Esophagus (tissue), 2 donors: Measurements from ENCODE around the gene SLC25A29. TPM values are rescaled to one million over a fixed set of nuclear protein-coding genes. Genes with fewer than 3 reads are reported as not detected.
"Not testable (repeated sequence)": the region's sequence is repeated elsewhere in the genome, so short reads cannot be mapped to it uniquely, and the experiment has no call there.

Source experiments
- H3K27ac ChIP-seq, 2 donors: one replicate each; pipeline ENCODE4 v1.5.1; 2013; ENCODE audit warnings: low read depth in 2 of 2, mild to moderate bottlenecking in 2 of 2, inconsistent platforms in 1 of 2, low read length in 1 of 2, moderate library complexity in 1 of 2
- H3K27me3 ChIP-seq, 2 donors: one replicate each; pipeline ENCODE4 v1.6.1; 2013; ENCODE audit warnings: low read length in 2 of 2, control low read depth in 1 of 2, mild to moderate bottlenecking in 1 of 2; ENCODE audit not compliant: insufficient read depth in 2 of 2, control insufficient read depth in 1 of 2
- H3K36me3 ChIP-seq, 2 donors: one replicate each; pipeline ENCODE4 v1.6.1; 2013; ENCODE audit warnings: low read length in 1 of 2; ENCODE audit not compliant: control insufficient read depth in 2 of 2, insufficient read depth in 2 of 2
- H3K4me1 ChIP-seq, 2 donors: one replicate each; pipeline ENCODE4 v1.6.1; 2013; ENCODE audit warnings: low read length in 1 of 2; ENCODE audit not compliant: control insufficient read depth in 2 of 2, insufficient read depth in 2 of 2
- H3K4me3 ChIP-seq, 2 donors: one replicate each; pipeline ENCODE4 v1.5.1; 2013; ENCODE audit warnings: low read length in 2 of 2, mild to moderate bottlenecking in 2 of 2, low read depth in 1 of 2, moderate library complexity in 1 of 2
- H3K9me3 ChIP-seq, 2 donors: one replicate each; pipeline ENCODE4 v1.6.1; 2013; ENCODE audit warnings: mild to moderate bottlenecking in 2 of 2, low read depth in 1 of 2, low read length in 1 of 2, moderate library complexity in 1 of 2; ENCODE audit not compliant: control insufficient read depth in 2 of 2, insufficient read depth in 1 of 2
- WGBS, 2 donors: extraction: QIAGEN DNeasy Blood & Tissue Kit; methylation state at CpG; one replicate each; pipeline ENCODE4 v1.1.7; 2013; 5-methylcytosine and 5-hydroxymethylcytosine counted together
- polyA plus RNA-seq, 2 donors: library from polyadenylated mRNA; stranded (reverse); fragments of 200-250 nt; gene quantifications; one replicate each; pipeline ENCODE4 v1.2.3, GENCODE V29; 2013
- donor health status: healthy with polysubstance abuse.
- donor health status: Bipolar disorder and iron deficiency.

The SLC25A29 gene
- polyA plus RNA-seq, 2 donors, result 27.9 to 67.7 TPM

DNA sequence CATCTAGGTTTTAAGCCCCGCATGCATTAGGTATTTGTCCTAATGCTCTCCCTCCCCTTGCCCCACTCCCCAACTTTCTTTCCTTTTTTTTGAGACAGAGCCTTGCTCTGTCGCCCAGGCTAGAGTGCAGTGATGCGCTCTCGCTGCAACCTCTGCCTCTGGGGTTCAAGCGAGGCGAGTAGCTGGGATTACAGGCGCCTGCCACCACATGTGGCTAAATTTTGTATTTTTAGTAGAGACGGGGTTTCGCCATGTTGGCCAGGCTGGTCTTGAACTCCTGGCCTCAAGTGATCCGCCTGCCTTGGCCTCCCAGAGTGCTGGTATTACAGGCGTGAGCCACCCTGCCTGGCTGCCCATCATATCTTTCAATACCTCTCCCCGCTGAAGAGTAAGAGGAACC lies 36.6 kb upstream of the SLC25A29 start:
- H3K4me1 ChIP-seq, H3K27me3 ChIP-seq, H3K27ac ChIP-seq, H3K4me3 ChIP-seq, H3K9me3 ChIP-seq: not testable (repeated sequence)
- H3K36me3 ChIP-seq, result peaks cover 0 to 16% of the 10 kb centered on the region in 2 donors
- 97% methylated on average over 12 of the region's 12 CpGs for WGBS, 2 donors

DNA sequence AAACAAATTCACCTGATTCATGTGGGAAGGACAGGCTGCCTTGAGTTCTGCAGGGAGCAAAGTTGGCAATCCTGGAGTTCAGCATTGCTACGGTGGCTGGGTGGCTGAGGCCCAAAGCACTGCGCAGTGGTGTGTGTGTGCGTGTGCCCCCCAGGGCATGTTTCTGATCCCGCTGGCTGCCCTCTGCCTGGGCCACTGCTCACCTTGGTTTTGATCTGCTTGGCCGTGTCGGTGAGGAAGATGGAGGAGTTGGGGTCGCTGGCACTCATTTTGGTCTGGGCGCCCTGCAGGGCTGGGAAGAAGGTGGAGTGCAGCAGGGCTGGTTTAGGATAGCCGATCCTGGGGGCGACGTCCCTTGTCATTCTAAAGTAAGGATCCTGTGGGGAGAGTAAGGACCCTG lies 36.0 kb upstream of the SLC25A29 start:
- peak overlapping the region in 1 of 2 donors; percentile 3 for H3K27ac ChIP-seq
- WGBS, 2 donors, result 94 to 95% methylated on average over 11 of the region's 11 CpGs
- peaks cover 0 to 16% of the 10 kb centered on the region in 2 donors for H3K36me3 ChIP-seq
- H3K9me3 ChIP-seq, result no peaks in the 10 kb centered on the region
- no peaks in the 10 kb centered on the region for H3K27me3 ChIP-seq
- H3K4me1 ChIP-seq, result peaks cover 0 to 2% of the 10 kb centered on the region in 2 donors
- H3K4me3 ChIP-seq, result no peak overlapping the region

DNA sequence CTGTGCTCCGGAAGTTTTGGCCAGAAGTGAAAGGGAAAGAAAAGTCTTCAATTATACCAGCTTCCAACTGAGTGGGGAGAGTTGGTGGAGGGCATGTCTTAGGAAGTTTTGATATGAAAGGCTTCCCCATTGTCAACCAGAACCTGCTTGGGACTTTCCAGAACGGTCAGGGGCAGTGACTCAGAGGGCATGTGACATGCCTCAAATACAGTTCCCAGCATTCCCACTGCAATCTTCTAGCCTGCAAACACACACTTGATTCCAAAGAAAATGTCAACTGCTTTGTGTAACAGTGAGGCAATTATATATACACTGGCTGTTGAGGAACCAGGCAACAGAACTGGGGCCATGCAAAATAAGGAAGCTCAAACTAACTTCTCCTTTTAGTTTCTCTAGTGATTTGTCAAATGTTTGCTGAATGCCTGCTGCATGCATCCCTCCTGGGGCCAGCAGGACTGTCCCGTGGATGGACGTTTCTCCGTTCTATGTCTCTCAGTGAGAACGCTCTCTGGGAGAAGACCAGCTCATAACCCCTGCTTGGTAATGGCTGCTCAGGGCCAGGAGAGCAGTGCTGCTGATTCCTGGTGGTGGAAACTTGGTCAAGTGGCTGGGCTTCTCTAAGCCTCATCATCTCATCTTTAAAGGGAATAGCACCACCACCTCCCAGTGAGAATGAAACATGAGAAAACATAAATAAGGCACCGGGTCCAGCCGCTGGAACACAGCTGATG lies 35.2 kb upstream of the SLC25A29 start:
- no peaks in the 10 kb centered on the region for H3K9me3 ChIP-seq
- H3K36me3 ChIP-seq, result peaks cover 0 to 18% of the 10 kb centered on the region in 2 donors
- peak overlapping the region; percentile 65 to 74 for H3K27ac ChIP-seq
- 46 to 58% methylated on average over 8 of the region's 8 CpGs for WGBS, 2 donors
- no peak overlapping the region for H3K4me3 ChIP-seq
- H3K4me1 ChIP-seq, result peaks cover 0 to 2% of the 10 kb centered on the region in 2 donors
- H3K27me3 ChIP-seq, result no peaks in the 10 kb centered on the region

DNA sequence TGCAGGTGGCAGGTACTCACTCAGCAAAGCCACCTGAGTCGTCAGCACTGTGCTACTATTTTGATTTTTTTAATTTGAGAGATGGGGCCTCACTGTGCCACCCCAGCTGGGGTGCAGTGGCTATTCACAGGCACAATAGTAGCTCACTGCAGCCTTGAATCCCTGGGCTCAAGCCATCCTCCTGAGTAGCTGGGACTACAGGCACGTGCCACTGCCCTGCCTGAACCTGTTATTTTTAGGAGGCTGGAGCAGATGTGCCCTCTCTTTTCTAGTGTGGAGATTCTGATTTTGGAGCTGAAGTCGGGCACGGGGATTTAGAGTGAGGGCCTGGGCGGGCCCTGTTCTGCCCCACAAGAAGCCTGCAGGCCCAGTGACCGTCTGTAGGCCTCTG lies 34.2 kb upstream of the SLC25A29 start:
- Histone ChIP-seq H3K27me3 (no peaks in the 10 kb centered on the region), H3K4me3 (no peak overlapping the region), H3K9me3 (no peaks in the 10 kb centered on the region), H3K27ac (peak overlapping the region in 1 of 2 donors; percentile 56), H3K36me3 (peaks cover 0 to 14% of the 10 kb centered on the region in 2 donors), H3K4me1 (peaks cover 0 to 2% of the 10 kb centered on the region in 2 donors)
- WGBS, 2 donors, result 55 to 69% methylated on average over 6 of the region's 6 CpGs

DNA sequence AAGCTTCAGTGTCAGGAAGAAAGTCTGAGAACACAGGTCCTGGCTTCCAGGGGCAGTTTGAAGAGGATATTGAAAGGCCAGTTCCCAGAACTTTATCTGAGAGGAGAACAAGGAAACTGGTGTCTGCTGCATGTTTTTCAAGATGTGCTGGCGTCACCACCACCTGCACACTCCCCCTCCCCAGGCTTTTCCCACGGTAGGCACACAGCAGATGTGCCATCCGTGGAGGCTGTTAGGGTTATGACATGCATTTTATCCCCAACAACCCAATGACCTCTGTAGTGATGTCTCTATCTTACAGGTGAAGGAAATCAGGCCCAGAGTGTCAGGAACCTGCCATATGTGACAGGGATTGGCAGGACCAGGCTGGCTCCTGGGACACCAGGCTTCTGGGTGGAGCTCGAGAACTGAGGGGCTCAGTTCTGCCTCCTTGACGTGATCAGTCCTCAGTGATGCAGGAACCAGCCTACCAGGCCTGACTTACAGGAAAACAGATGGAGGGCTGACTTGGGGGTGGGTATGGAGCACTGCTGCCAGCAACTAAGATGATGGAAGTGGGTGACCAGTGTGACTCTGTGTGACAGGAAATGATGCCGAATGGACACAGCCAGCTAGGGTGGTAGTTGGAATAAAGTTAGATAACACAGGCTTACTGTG lies 33.6 kb upstream of the SLC25A29 start:
- Histone ChIP-seq H3K27ac (no peak overlapping the region), H3K9me3 (no peaks in the 10 kb centered on the region), H3K4me1 (peaks cover 0 to 2% of the 10 kb centered on the region in 2 donors), H3K27me3 (no peaks in the 10 kb centered on the region), H3K4me3 (no peak overlapping the region), H3K36me3 (peaks cover 0 to 17% of the 10 kb centered on the region in 2 donors)
- 84 to 92% methylated on average over 6 of the region's 6 CpGs for WGBS, 2 donors

DNA sequence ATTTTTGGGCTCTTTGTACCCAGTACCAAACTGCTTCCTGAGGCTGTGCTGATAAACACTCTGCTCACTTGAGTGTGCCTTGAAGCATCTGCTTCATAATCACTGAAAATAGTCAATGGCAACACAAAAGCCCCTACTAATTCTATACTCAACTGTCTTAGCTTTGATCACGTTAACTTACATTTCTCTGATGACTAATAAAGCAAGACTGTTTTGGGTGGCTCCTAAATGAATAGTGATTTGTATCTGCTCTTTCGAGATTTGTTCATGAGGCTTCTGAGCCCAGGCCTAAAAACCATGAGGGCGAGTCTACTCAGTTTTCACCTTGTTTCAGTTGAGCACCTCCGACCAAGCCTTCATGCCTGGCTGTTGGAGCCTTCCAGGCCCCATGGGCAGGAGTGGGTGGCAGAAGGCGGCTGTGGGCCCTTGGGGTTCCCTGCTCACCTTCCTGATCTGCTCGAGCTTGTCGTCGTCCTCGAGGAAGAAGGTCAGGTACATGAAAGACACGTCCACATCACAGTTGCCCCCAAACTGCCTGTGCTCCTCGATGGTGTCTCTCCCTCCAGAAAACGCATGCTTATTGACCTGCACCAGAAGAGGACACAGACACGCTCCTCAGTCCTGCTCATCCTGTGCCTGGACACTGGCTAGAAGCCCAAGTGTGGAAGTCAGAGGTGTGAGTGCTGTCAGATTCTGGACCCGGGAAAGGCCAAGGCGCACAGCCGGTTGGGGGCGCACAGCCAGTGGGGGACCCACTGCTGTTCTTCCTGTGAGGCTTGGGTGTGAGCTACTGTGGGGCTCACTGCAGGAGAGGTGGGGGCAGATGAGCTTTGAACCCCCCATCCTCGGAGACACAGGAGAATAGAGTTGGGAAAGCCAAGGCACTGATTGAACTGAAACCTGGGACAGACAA lies 30.6 kb upstream of the SLC25A29 start:
- H3K27ac ChIP-seq, result no peak overlapping the region
- H3K27me3 ChIP-seq, result no peaks in the 10 kb centered on the region
- H3K9me3 ChIP-seq, result no peaks in the 10 kb centered on the region
- H3K4me3 ChIP-seq, result no peak overlapping the region
- H3K4me1 ChIP-seq, result peaks cover 0 to 7% of the 10 kb centered on the region in 2 donors
- WGBS, 2 donors, result 86 to 88% methylated on average over 18 of the region's 18 CpGs
- peaks cover 0 to 21% of the 10 kb centered on the region in 2 donors for H3K36me3 ChIP-seq

DNA sequence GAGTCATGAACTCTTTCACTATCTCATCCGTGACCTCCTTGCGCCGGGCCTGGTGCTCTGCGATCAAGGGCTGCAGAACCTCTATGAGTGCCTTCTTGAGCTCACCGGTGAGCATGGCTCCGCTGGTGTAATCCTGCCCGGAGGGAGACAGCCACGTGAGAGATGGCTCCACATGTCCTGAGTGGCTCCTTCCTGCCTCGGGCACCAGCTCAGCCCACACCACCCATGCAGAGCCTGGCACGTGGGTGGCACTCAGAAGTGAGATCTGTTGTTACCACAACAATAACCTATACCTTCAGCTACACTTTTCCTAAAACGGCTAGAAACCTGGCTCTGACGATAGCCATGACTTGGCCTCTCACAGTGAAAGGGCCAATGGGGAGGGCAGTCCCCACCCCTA lies 28.7 kb upstream of the SLC25A29 start:
- Histone ChIP-seq H3K9me3 (no peaks in the 10 kb centered on the region), H3K4me1 (peaks cover 0 to 5% of the 10 kb centered on the region in 2 donors), H3K4me3 (no peak overlapping the region), H3K27ac (no peak overlapping the region), H3K36me3 (peaks cover 0 to 16% of the 10 kb centered on the region in 2 donors), H3K27me3 (no peaks in the 10 kb centered on the region)
- WGBS, 2 donors, result 76% methylated on average over 12 of the region's 12 CpGs

DNA sequence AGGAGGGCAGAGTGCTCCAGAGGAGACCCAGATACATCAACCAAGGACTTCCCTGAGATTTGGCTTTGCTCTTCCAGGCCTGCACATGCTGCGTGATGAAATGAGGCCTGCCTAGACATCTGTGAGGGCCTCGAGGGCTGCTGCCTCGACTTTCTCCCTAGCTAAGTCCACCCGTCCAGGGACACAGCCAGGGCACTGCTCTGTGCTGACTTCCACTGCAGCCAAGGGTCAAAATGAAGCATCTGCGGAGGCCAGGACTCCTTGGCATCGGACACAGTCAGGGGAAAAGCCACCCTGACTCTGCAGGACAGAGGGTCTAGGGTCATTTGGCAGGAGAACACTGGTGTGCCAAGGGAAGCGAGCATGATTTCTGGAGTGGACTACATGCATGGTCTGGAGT lies 27.6 kb upstream of the SLC25A29 start:
- H3K4me1 ChIP-seq, result peaks cover 0 to 5% of the 10 kb centered on the region in 2 donors
- H3K9me3 ChIP-seq, result no peaks in the 10 kb centered on the region
- H3K27ac ChIP-seq, result no peak overlapping the region
- 70 to 82% methylated on average over 7 of the region's 7 CpGs for WGBS, 2 donors
- H3K4me3 ChIP-seq, result no peak overlapping the region
- no peaks in the 10 kb centered on the region for H3K27me3 ChIP-seq
- peaks cover 0 to 16% of the 10 kb centered on the region in 2 donors for H3K36me3 ChIP-seq

DNA sequence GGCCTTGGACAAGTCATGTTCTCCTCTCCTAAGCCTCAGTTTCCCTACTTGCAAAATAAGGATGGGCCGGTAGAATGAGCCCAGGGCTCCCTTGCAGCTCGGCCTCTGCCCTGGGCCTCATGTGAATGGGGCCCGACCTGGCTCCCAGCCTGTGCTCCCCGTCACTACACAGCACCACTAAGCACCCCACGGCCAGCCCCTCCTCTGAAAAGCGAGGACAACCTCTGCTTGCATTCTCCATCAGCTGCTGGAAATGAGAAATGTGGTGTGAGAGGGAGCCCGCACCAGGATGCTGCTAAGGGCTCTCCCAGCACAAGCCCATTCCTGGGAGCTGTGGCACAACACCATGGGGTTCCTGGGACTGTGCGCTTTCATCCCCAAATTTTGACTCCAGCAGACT lies 27.1 kb upstream of the SLC25A29 start:
- peaks cover 0 to 5% of the 10 kb centered on the region in 2 donors for H3K4me1 ChIP-seq
- WGBS, 2 donors, result 93 to 94% methylated on average over 8 of the region's 8 CpGs
- no peaks in the 10 kb centered on the region for H3K27me3 ChIP-seq
- peaks cover 0 to 16% of the 10 kb centered on the region in 2 donors for H3K36me3 ChIP-seq
- H3K27ac ChIP-seq, result no peak overlapping the region
- no peaks in the 10 kb centered on the region for H3K9me3 ChIP-seq
- no peak overlapping the region for H3K4me3 ChIP-seq
